ENCODE data around the gene LIPC. TPM values are rescaled to one million over a fixed set of nuclear protein-coding genes. Genes with fewer than 3 reads are reported as not detected.

Gene LIPC
- total RNA-seq, 2 donors from 2014 or later: 0.50 to 0.68 TPM

- intact Hi-C loops (cut with DNase I): no loop called here
- DNase-seq: no peak
- ATAC-seq: no peak
Observed at GRCh38 chr15:58541410-58542087, 109.8 kb downstream of the LIPC start.

DNA sequence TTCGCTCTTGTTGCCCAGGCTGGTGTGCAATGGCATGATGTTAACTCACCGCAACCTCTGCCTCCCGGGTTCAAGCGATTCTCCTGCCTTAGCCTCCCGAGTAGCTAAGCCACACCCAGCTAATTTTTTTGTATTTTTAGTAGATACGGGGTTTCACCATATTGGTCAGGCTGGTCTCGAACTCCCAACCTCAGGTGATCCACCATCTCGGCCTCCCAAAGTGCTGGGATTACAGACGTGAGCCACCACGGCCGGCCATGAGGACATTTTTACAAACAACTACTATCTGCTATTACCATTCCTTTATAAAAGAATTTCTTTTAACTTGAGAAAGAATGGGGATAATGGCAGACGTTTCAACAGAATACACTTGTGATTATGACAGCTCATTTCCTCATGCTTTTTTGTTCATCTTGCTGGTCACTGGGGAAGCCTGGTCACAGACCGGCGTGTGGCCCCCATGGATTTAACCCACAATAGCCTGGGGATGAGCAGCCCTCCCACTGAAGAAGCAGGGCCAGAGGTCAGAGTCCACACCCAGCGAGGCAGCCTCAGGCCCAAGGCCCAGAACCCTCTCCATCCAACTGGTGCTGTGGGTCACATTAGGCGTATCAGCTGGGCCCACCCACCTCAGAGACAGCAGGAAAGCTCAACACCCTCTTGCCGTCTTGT lies 112.0 kb downstream of the LIPC start:
- intact Hi-C loops (cut with DNase I): no loop called here
- no peak for ATAC-seq
- no peak for DNase-seq

DNA sequence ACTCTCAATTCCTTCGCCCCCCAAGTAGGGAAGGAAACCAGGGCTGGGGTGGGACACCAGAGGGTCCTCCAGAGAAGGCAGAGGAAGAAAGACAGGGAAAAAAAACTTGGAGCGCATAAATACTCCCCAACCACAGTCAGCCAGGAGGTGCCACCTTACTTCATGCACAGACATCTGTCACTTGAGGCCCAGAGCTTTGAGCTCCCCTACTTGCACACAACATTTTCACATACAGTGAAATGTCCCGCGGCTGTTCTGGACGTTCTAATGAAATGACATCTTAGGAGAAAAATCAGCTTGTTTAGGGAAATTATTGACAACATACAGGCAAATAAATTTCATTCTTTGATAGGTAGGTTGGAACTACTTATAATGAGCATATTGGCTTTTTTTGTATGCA lies 113.0 kb downstream of the LIPC start:
- intact Hi-C loops (cut with DNase I): loop anchor here in 1 of 2 donors (5.0 kb wide), 1 partner anchor 52 kb away; no protein-coding TSS in a partner anchor
- no peak for DNase-seq
- no peak for ATAC-seq

DNA sequence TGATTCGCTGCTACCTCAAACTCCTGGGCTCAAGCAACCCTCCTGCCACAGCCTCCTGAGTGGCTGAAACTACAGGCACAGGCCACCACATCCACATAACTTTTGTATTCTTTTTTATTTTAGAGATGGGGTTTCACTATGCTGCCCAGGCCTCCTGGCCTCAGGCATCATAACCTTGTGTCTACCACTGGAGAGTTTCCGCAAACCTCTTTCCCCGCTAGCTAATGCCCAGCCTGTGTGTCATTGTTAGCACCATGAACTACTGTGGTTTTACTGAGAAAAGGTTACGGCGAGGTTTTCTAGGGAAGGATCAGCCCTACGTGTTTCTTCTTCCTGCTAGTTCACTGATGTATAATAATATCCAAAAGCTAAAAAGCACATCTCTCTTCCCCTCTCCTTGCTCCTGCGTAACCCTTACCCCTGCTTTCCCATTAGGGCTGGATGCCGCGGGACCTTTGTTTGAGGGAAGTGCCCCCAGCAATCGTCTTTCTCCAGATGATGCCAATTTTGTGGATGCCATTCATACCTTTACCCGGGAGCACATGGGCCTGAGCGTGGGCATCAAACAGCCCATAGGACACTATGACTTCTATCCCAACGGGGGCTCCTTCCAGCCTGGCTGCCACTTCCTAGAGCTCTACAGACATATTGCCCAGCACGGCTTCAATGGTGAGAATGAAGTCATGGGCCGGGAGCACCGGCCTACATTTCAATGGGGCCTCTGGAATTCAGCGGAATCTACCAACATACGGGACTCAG lies 113.7 kb downstream of the LIPC start:
- intact Hi-C loops (cut with DNase I): loop anchor here in 1 of 2 donors (5.0 kb wide), 1 partner anchor 53 kb away; no protein-coding TSS in a partner anchor
- no peak for ATAC-seq

GRCh38 chr15:58546066-58546591 lies 114.3 kb downstream of the LIPC start:
- intact Hi-C loops (cut with DNase I): loop anchor here in 1 of 2 donors (5.0 kb wide), 1 partner anchor 54 kb away; no protein-coding TSS in a partner anchor
- no peak for DNase-seq
- peak in 1 of 2 donors; percentile 3 for ATAC-seq

More for the DNA sequence above, 113.7 kb downstream of the LIPC start:
- DNase-seq: no peak

- intact Hi-C loops (cut with DNase I): loop anchor here in 1 of 2 donors (5.0 kb wide), 1 partner anchor 55 kb away; no protein-coding TSS in a partner anchor
- ATAC-seq: peak; percentile 91
- peak; percentile 76 for DNase-seq
Observed at GRCh38 chr15:58546635-58547627, 115.1 kb downstream of the LIPC start.

DNA sequence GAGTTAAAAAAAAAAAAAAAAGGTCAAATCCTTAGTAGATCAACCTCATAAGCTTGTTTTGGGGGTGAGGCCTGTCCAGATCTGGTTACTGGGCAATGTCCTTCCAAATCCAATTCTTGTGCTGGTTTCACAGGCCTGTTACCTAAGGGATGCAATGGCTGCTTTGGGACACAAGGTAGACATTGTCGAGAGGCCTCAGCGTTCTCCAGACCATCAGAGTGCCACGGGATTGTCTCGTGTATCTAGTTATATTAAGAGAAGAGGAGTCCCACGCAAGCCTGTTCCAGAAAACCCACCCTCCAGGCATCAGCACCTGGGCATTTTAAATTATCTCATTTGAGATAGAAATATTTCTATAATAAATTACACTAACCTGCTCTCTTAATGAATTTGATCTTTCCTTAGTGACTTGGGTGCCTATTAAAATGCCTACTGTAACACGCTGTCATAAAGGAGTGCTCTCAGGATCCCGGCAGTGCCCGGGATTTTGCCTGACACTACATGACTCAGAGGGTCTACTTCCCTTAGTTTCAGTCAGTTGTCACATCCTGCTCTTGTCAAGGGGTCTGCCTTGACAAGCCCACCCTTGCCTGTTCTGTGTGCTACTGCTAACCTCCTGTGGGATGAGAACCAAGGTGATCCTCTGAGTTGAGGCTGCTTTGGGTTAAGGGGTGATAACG lies 116.0 kb downstream of the LIPC start:
- intact Hi-C loops (cut with DNase I): loop anchor here in 1 of 2 donors (5.0 kb wide), 1 partner anchor 55 kb away; no protein-coding TSS in a partner anchor
- ATAC-seq: no peak
- DNase-seq: no peak

DNA sequence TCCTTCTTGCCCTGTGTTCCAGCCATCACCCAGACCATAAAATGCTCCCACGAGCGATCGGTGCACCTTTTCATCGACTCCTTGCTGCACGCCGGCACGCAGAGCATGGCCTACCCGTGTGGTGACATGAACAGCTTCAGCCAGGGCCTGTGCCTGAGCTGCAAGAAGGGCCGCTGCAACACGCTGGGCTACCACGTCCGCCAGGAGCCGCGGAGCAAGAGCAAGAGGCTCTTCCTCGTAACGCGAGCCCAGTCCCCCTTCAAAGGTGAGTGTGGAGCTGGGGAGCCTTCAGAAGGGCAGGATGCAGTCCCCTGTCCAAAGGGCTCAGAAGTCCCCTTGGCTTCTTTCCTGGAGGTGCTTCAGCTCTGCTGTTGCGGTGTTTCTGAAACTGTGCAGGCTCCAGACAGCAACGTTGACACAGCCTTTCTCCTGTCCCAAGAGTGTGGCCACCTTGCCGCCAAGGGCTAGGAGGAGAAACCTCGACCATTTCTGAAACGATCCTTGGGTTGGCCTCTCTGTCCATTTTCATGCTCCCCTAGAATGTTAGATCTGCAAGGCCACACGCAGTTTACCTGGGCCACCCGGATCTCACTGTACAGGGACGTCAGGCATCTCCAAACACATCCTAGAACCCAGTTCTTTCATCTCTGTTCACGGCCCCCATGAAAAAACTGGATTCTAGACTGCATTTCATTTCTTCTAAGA lies 116.7 kb downstream of the LIPC start:
- DNase-seq: no peak
- no peak for ATAC-seq

GRCh38 chr15:58549013-58549784 lies 117.4 kb downstream of the LIPC start:
- no peak for DNase-seq
- ATAC-seq: no peak
- intact Hi-C loops (cut with DNase I): loop anchor here in 1 of 2 donors (5.0 kb wide), 1 partner anchor 57 kb away; no protein-coding TSS in a partner anchor

More for the DNA sequence above, 116.7 kb downstream of the LIPC start:
- intact Hi-C loops (cut with DNase I): loop anchor here in 1 of 2 donors (5.0 kb wide), 1 partner anchor 56 kb away; no protein-coding TSS in a partner anchor

- intact Hi-C loops (cut with DNase I): loop anchor here in 1 of 2 donors (5.0 kb wide), 1 partner anchor 57 kb away; no protein-coding TSS in a partner anchor
- DNase-seq (no peak), ATAC-seq (no peak)
Observed at GRCh38 chr15:58549785-58550074, 117.9 kb downstream of the LIPC start.

GRCh38 chr15:58551084-58551763 lies 119.4 kb downstream of the LIPC start:
- no peak for DNase-seq
- intact Hi-C loops (cut with DNase I): no loop called here
- no peak for ATAC-seq

GRCh38 chr15:58551764-58552504 lies 120.1 kb downstream of the LIPC start:
- DNase-seq (no peak), ATAC-seq (peak; percentile 44 to 50)
- intact Hi-C loops (cut with DNase I): no loop called here

DNA sequence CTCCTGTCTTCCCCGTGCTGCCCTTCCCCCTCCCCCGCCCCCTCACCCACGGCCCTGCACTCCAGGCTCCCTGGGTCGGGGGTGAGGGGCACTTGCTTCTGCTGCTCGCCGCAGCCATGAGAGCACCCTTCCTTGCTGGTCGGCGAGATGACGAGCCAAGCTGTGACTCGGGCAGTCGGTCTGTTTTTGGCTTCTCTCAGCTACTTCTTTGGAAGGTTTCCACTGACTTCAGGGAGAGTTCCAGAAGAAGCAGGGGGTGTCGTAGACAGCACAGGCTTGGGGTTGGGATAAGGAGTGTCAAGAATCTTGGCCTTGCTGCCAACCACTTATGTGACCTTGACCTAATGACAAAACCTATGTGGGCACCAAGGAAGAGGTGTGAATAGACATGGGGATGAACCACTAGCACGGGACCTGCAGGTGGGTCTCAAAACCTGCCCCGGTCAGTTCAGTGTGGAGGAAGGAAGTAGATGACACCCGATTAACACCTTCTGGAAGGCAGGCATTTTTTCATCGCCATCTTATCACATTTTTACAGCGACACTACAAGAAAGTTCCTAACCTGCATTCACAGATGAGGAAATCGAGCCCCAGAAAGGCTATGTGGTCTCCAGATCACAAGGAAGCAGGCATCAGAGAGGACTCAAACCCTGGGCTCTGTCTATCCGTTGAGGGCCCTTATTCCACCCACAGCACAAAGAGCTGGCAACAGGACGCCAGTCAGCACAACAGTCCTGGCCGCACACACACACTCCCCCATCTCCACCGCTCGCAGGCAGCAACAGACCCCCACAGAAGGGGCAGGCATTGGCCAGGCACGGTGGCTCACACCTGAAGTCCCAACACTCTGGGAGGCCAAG lies 120.9 kb downstream of the LIPC start:
- ATAC-seq: peak; percentile 12 to 18
- no peak for DNase-seq
- intact Hi-C loops (cut with DNase I): no loop called here

DNA sequence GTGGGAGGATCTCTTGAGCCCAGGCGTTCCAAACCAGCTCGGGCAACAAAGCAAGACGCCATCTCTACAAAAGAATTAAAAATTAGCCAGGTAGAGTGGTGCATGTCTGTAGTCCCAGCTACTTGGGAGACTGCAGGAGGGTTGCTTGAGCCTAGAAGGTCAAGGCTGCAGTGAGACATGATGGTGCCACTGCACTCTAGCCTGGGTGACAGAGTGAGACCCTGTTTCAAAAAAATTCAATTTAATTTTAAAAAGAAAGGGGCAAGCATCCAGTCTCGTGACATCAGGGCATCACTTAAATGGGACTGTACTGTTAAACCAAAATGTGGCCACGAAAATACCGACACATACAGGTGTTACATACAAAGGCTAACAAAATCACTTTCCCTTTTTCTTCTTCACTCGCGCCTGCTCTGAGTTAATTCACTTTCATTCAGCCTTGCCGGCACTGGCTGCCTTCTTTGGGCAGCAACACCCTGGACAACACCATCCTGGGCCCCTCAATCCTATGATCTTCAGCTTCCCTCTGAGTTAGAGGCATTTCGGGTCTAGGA lies 121.7 kb downstream of the LIPC start:
- intact Hi-C loops (cut with DNase I): no loop called here
- ATAC-seq (no peak), DNase-seq (no peak)
